K562 (cell line): ENCODE data around the gene ATG13. TPM values are rescaled to one million over a fixed set of nuclear protein-coding genes. Genes with fewer than 3 reads are reported as not detected.
A peak's percentile ranks its signal among the peaks of the same experiment; 100 is the strongest.

Source experiments
- ATAC-seq: fragments of 200-7000 bp; cut with Tn5 transposase; 3 replicates; pipeline ENCODE4 v1.9.1; 2020; ENCODE audit warnings: moderate library complexity
- BruUV-seq: library from RNA; stranded (reverse); fragments of 400-500 nt; replicated peaks from 2 replicates; lab custom pipeline; 2021; lab: Mats Ljungman, UMichigan
- CTCF ChIA-PET: fragments of 300-600 bp; formaldehyde crosslinking; extraction: SDS; loops from one replicate; lab custom pipeline; 2021; ENCODE audit warnings: low intra/inter-chr PET ratio; lab: Yijun Ruan, JAX
- POLR2A ChIA-PET: fragments of 300-600, 350-650 bp; sonication (Branson Sonifier 250); formaldehyde crosslinking; extraction: SDS; loops from one replicate; lab custom pipeline; 2021; ENCODE audit warnings: antibody characterized with exemption, inconsistent platforms; lab: Yijun Ruan, JAX
- DNase-seq, 4 experiments: peaks; one replicate each; pipeline versions ENCODE4 v3.0.0 to v3.0.0-alpha.2; 2011 to 2018; ENCODE audit warnings: low spot score in 3 of 4, mixed read lengths in 3 of 4; ENCODE audit errors: extremely low read depth in 1 of 4
- FAIRE-seq: peaks from 2 replicates; lab custom pipeline; 2011; peaks lifted over from hg19 to GRCh38; lab: Jason Lieb, UNC
- H2AFZ ChIP-seq: 2 replicates; pipeline ENCODE4 v1.6.0; 2011; ENCODE audit warnings: low read depth, low read length, control low read depth, inconsistent platforms
- H3K27ac ChIP-seq: fragments of 200-600 bp; 3 replicates; pipeline ENCODE4 v1.8.0; 2011; ENCODE audit warnings: low read depth, mild to moderate bottlenecking, control low read depth, inconsistent platforms, low read length, moderate library complexity, mixed read lengths; ENCODE audit errors: extremely low read depth
- H3K27me3 ChIP-seq, 2 experiments: fragments of 300-600 bp in 1 of 2; 2 replicates in 1 of 2; 3 replicates in 1 of 2; pipeline versions ENCODE4 v1.6.0 to v1.8.0; 2011; ENCODE audit warnings: inconsistent platforms in 2 of 2, low read length in 2 of 2, mild to moderate bottlenecking in 1 of 2, mixed read lengths in 1 of 2, moderate library complexity in 1 of 2; ENCODE audit not compliant: control insufficient read depth in 2 of 2, insufficient read depth in 2 of 2
- H3K36me3 ChIP-seq: fragments of 300-600 bp; 3 replicates; pipeline ENCODE4 v1.8.0; 2011; ENCODE audit warnings: mild to moderate bottlenecking, low read length, inconsistent platforms; ENCODE audit not compliant: control insufficient read depth, insufficient read depth
- H3K4me1 ChIP-seq, 2 experiments: fragments of 200-600 bp in 1 of 2; replicated peaks in 1 of 2; 2 replicates in 1 of 2; 3 replicates in 1 of 2; pipeline versions ENCODE4 v1.5.1 to v1.8.0; 2011; ENCODE audit warnings: inconsistent platforms in 2 of 2, low read length in 2 of 2, mild to moderate bottlenecking in 1 of 2, mixed read lengths in 1 of 2, moderate library complexity in 1 of 2; ENCODE audit not compliant: control insufficient read depth in 2 of 2, insufficient read depth in 2 of 2
- H3K4me2 ChIP-seq: 2 replicates; pipeline ENCODE4 v1.6.1; 2011; ENCODE audit warnings: low read length, control low read depth, inconsistent platforms, mixed read lengths; ENCODE audit not compliant: insufficient read depth
- H3K4me3 ChIP-seq: fragments of 200-600 bp; sonication (generic), shearing (Covaris generic); 2 replicates; pipeline ENCODE4 v1.5.1; 2016; ENCODE audit warnings: control low read depth, inconsistent platforms
- H3K79me2 ChIP-seq: fragments of 200-600 bp; 3 replicates; pipeline ENCODE4 v1.8.0; 2011; ENCODE audit warnings: low read length, inconsistent platforms; ENCODE audit not compliant: control insufficient read depth, insufficient read depth
- H3K9ac ChIP-seq, 2 experiments: 2 replicates each; pipeline versions ENCODE4 v1.6.0 to v1.6.1; 2011; ENCODE audit warnings: low read depth in 2 of 2, low read length in 2 of 2, control low read depth in 1 of 2, inconsistent platforms in 1 of 2, mild to moderate bottlenecking in 1 of 2, mixed read lengths in 1 of 2; ENCODE audit not compliant: insufficient read depth in 1 of 2
- H3K9me1 ChIP-seq: one replicate; pipeline ENCODE4 v1.6.0; 2011; ENCODE audit warnings: inconsistent platforms, mild to moderate bottlenecking, low read length, moderate library complexity; ENCODE audit not compliant: control insufficient read depth, insufficient read depth
- H3K9me3 ChIP-seq: replicated peaks from 2 replicates; pipeline ENCODE4 v1.5.1; 2011; ENCODE audit warnings: low read depth, low read length, inconsistent platforms; ENCODE audit not compliant: control insufficient read depth, insufficient read depth
- H4K20me1 ChIP-seq: replicated peaks from 2 replicates; pipeline ENCODE4 v1.6.1; 2011; ENCODE audit warnings: low read length, inconsistent platforms, mixed read lengths; ENCODE audit not compliant: control insufficient read depth, insufficient read depth
- BACH1 ChIP-seq: fragments of 200-800 bp; sonication (Bioruptor generic); IDR thresholded peaks from 2 replicates; pipeline ENCODE4 v1.6.1; 2016; ENCODE audit warnings: missing genetic modification characterization, missing compliant biosample characterization
- HNRNPK ChIP-seq: fragments of 200-400 bp; formaldehyde crosslinking; IDR thresholded peaks from one replicate; pipeline ENCODE4 v1.6.1; 2018; ENCODE audit warnings: mild to moderate bottlenecking, low read depth, low read length; ENCODE audit not compliant: poor library complexity, severe bottlenecking
- POLR2A ChIP-seq: fragments of 450-650 bp; conservative IDR thresholded peaks from 2 replicates; pipeline ENCODE4 v1.6.1; 2016
- POLR3G ChIP-seq: IDR thresholded peaks from 2 replicates; pipeline ENCODE4 v1.6.1; 2011; ENCODE audit not compliant: insufficient read length, insufficient replicate concordance; ENCODE audit errors: extremely low read depth
- RBM25 ChIP-seq: fragments of 200-400 bp; formaldehyde crosslinking; IDR thresholded peaks from 2 replicates; pipeline ENCODE4 v1.6.1; 2018; ENCODE audit warnings: low read length, low read depth, moderate library complexity; ENCODE audit not compliant: severe bottlenecking
- SMAD3 ChIP-seq: fragments of 450-650 bp; formaldehyde crosslinking; conservative IDR thresholded peaks from 2 replicates; pipeline ENCODE4 v1.4.0; 2020; ENCODE audit warnings: mild to moderate bottlenecking
- SNIP1 ChIP-seq: fragments of 450-650 bp; IDR thresholded peaks from 2 replicates; pipeline ENCODE4 v1.7.1; 2017; ENCODE audit warnings: low read depth, mild to moderate bottlenecking
- TAF7 ChIP-seq: fragments of 450-650 bp; IDR thresholded peaks from 2 replicates; pipeline ENCODE4 v1.6.1; 2016; ENCODE audit warnings: missing genetic modification characterization, missing compliant biosample characterization
- TBL1XR1 ChIP-seq, 2 experiments: IDR thresholded peaks; 2 replicates each; pipeline ENCODE4 v1.6.1; 2012; ENCODE audit warnings: improper control_type of control experiment in 2 of 2, low read length in 2 of 2, mild to moderate bottlenecking in 1 of 2
- ZNF436 ChIP-seq: fragments of 250-450, 450-650 bp; sonication (Bioruptor Pico); formaldehyde crosslinking; IDR thresholded peaks from 2 replicates; pipeline ENCODE4 v1.7.0; 2020; ENCODE audit warnings: mild to moderate bottlenecking
- WGBS: fragments of 100-300 bp; shearing (Covaris generic); methylation state at CpG from one replicate; pipeline ENCODE4 v1.1.6; 2016; ENCODE audit warnings: low coverage, mixed read lengths; ENCODE audit not compliant: insufficient coverage; ENCODE audit errors: missing lambda C conversion rate; 5-methylcytosine and 5-hydroxymethylcytosine counted together
- in situ Hi-C: fragments of 300-500 bp; cut with MboI; formaldehyde crosslinking; loops from 4 replicates; pipeline ENCODE4 v1.15.0; 2018; ENCODE audit warnings: inconsistent platforms, mixed read lengths
- intact Hi-C: fragments of 100-400 bp; cut with micrococcal nuclease; formaldehyde crosslinking; loops from 2 replicates; pipeline ENCODE4 v1.14.2; 2022
- polyA plus RNA-seq, 8 experiments: library from polyadenylated mRNA; depleted of rRNA in 4 of 8; stranded (reverse) in 5 of 8; unstranded in 3 of 8; fragments of >200 nt; fragmentation: Nextera tagmentation in 2 of 8; fragmentation: Illumina TruSeq in 1 of 8; extraction: Ambion mirVana in 2 of 8; extraction: Trizol in 1 of 8; gene quantifications; 2 replicates each; pipeline versions ENCODE4 v1.2.1 to v1.2.3, GENCODE V29; 2011 to 2014; ENCODE audit warnings: inconsistent platforms in 1 of 8, missing spikeins in 1 of 8
- total RNA-seq, 7 experiments: library from RNA; depleted of rRNA in 6 of 7; stranded (reverse); fragments of >200 nt in 6 of 7; fragmentation: Illumina TruSeq in 2 of 7; extraction: Trizol in 2 of 7; gene quantifications; 2 replicates each; pipeline versions ENCODE4 v1.2.1 to v1.2.3, GENCODE V29; 2011 to 2021; ENCODE audit warnings: low replicate concordance in 1 of 7
- TF ChIP-seq, protein P1 (sequence below), 2 experiments: fragments of 450-650 bp in 1 of 2; IDR thresholded peaks; 2 replicates each; pipeline ENCODE4 v1.6.1; 2011 to 2017; ENCODE audit warnings: low read depth in 2 of 2, antibody characterized with exemption in 1 of 2, borderline replicate concordance in 1 of 2, low read length in 1 of 2, mild to moderate bottlenecking in 1 of 2, mixed read lengths in 1 of 2; ENCODE audit not compliant: control insufficient read depth in 1 of 2
- TF ChIP-seq, protein P2 (sequence below): fragments of 450-650 bp; IDR thresholded peaks from 2 replicates; pipeline ENCODE4 v1.6.1; 2016; ENCODE audit warnings: antibody characterized with exemption
- TF ChIP-seq, protein P3 (sequence below), 2 experiments: fragments of 450-650 bp in 1 of 2; sonication (generic) in 1 of 2; formaldehyde crosslinking in 1 of 2; IDR thresholded peaks in 1 of 2; conservative IDR thresholded peaks in 1 of 2; 2 replicates each; pipeline versions ENCODE4 v1.6.1 to v1.8.1; 2016 to 2023; ENCODE audit warnings: mild to moderate bottlenecking in 2 of 2, moderate library complexity in 2 of 2, inconsistent platforms in 1 of 2, missing genetic modification reagents in 1 of 2

Gene ATG13
- total and polyA plus RNA-seq, 9 of the 15 experiments (the other 6 are each of a cell fraction or from before 2014, with no cell fraction given), result 13.1 to 61.5 (median 36.5) TPM

DNA sequence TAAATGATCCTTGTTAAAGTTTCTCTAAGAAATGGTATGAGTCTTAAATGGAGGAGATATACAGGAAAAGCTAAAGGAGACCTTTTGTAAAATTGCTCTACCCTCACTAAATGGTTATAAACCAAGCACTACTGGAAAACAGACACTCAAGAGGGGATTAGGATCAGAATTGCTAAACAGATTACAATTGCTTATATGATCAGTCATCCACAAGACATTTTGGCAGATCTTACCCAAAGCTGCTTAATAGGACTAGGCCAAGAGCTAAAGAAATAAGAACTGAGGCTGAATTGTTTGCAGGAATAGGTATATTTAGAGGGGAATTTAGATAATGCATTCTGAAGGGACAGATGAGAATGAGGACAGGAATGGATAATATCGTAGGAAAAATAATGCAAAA is 9.8 kb upstream of the ATG13 start (continued):
- TF ChIP-seq, protein P1, sequence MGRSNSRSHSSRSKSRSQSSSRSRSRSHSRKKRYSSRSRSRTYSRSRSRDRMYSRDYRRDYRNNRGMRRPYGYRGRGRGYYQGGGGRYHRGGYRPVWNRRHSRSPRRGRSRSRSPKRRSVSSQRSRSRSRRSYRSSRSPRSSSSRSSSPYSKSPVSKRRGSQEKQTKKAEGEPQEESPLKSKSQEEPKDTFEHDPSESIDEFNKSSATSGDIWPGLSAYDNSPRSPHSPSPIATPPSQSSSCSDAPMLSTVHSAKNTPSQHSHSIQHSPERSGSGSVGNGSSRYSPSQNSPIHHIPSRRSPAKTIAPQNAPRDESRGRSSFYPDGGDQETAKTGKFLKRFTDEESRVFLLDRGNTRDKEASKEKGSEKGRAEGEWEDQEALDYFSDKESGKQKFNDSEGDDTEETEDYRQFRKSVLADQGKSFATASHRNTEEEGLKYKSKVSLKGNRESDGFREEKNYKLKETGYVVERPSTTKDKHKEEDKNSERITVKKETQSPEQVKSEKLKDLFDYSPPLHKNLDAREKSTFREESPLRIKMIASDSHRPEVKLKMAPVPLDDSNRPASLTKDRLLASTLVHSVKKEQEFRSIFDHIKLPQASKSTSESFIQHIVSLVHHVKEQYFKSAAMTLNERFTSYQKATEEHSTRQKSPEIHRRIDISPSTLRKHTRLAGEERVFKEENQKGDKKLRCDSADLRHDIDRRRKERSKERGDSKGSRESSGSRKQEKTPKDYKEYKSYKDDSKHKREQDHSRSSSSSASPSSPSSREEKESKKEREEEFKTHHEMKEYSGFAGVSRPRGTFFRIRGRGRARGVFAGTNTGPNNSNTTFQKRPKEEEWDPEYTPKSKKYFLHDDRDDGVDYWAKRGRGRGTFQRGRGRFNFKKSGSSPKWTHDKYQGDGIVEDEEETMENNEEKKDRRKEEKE (IDR thresholded peaks at IDR 0.05; ENCODE audit: borderline replicate concordance in 1 of 2, control insufficient read depth in 1 of 2, low read depth in 2 of 2, low read length in 1 of 2), result no peak
- TF ChIP-seq SMAD3 (CRISPR knock-in tag), result no peak
- no peak for TF ChIP-seq SNIP1

DNA sequence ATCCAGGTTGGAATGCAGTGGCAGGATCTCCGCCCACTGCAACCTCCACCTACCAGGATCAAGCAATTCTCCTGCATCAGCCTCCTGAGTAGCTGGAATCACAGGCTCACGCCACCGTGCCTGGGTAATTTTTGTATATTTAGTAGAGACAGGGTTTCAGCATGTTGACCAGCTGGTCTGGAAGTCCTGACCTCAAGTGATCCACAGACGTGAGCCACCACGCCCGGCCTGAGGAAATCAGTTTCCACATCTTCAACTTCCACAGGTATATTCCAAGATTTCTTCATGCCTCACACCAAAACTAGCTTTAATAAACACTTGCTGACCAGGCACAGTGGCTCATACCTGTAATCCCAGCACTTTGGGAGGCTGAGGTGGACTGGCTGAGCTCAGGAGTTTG is 8.0 kb upstream of the ATG13 start:
- Histone ChIP-seq H3K9me1 (no peaks in the 10 kb centered on the region), H2AFZ (no peak overlapping the region), H3K9me3 (no peaks in the 10 kb centered on the region), H3K36me3 (no peaks in the 10 kb centered on the region), H3K4me3 (no peak overlapping the region), H3K27ac (no peak overlapping the region), H3K27me3 (no peaks in the 10 kb centered on the region), H3K4me2 (no peak overlapping the region), H4K20me1 (no peaks in the 10 kb centered on the region), H3K4me1 (peaks cover 16 to 17% of the 10 kb centered on the region in 2 experiments; a peak in 4 of 5 replicates), H3K79me2 (peaks cover 7% of the 10 kb centered on the region; the same call in 2 of the 3 replicates), H3K9ac (peak overlapping the region in 1 of 2 experiments; percentile 15; a peak in 1 of 4 replicates)
- no TSS peak for BruUV-seq
- FAIRE-seq (no peak), DNase-seq (no peak), ATAC-seq (no peak)
- ChIA-PET POLR2A (interaction anchor here (3.7 kb wide), 1 partner anchor 15 kb away, joined by 21 read pairs; the partner anchor contains the start of gene AMBRA1), CTCF (no interaction called here)
- WGBS, result 83% methylated on average over 5 of the region's 6 CpGs
- in situ Hi-C loops (no loop called here), intact Hi-C loops (no loop called here)
- no peak for TF ChIP-seq ZNF436 (CRISPR knock-in tag)
- no peak for TF ChIP-seq POLR2A
- no peak for TF ChIP-seq POLR3G
- no peak for TF ChIP-seq TAF7
- TF ChIP-seq, protein P2, sequence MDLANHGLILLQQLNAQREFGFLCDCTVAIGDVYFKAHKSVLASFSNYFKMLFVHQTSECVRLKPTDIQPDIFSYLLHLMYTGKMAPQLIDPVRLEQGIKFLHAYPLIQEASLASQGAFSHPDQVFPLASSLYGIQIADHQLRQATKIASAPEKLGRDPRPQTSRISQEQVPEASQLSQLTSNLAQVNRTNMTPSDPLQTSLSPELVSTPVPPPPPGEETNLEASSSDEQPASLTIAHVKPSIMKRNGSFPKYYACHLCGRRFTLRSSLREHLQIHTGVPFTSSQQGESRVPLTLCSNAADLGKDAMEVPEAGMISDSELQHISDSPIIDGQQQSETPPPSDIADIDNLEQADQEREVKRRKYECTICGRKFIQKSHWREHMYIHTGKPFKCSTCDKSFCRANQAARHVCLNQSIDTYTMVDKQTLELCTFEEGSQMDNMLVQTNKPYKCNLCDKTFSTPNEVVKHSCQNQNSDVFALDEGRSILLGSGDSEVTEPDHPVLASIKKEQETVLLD, result no peak
- TF ChIP-seq, protein P3, sequence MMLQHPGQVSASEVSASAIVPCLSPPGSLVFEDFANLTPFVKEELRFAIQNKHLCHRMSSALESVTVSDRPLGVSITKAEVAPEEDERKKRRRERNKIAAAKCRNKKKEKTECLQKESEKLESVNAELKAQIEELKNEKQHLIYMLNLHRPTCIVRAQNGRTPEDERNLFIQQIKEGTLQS (IDR thresholded peaks at IDR 0.05), result no peak
- TF ChIP-seq, protein P3 (CRISPR knock-in tag; conservative IDR thresholded peaks at IDR 0.05), result no peak
- TF ChIP-seq RBM25, result no peak
- TF ChIP-seq HNRNPK, result no peak
- TF ChIP-seq TBL1XR1 (IDR thresholded peaks at IDR 0.05; ENCODE audit: low read length in 2 of 2), result no peak
- no peak for TF ChIP-seq BACH1 (tag)
